Measurements from ENCODE around the gene CAPN3.
A peak's percentile ranks its signal among the peaks of the same experiment; 100 is the strongest.

Gene CAPN3

GRCh38 chr15:42356851-42357250 is 2.5 kb upstream of the CAPN3 start:
- DNase-seq (ENCODE audit: low spot score): no peak

GRCh38 chr15:42358141-42358540 is 1.2 kb upstream of the CAPN3 start:
- DNase-seq (ENCODE audit: low spot score): no peak

GRCh38 chr15:42359985-42360384 is 684 bp downstream of the CAPN3 start:
- no peak for DNase-seq (ENCODE audit: low spot score)

GRCh38 chr15:42360535-42361112 is 1.3 kb downstream of the CAPN3 start:
- no peak for DNase-seq (ENCODE audit: low spot score)

GRCh38 chr15:42363487-42363886 is 4.2 kb downstream of the CAPN3 start:
- DNase-seq (ENCODE audit: low spot score): no peak

- no peak for DNase-seq (ENCODE audit: low spot score)
These were observed 4.6 kb downstream of the CAPN3 start for GRCh38 chr15:42363942-42364341.

GRCh38 chr15:42364529-42364928 is 5.2 kb downstream of the CAPN3 start:
- no peak for DNase-seq (ENCODE audit: low spot score)

GRCh38 chr15:42365921-42366550 is 6.7 kb downstream of the CAPN3 start:
- no peak for DNase-seq (ENCODE audit: low spot score)

- no peak for DNase-seq (ENCODE audit: low spot score)
These were observed 7.7 kb downstream of the CAPN3 start for GRCh38 chr15:42367041-42367440.

GRCh38 chr15:42368096-42368495 is 8.8 kb downstream of the CAPN3 start:
- DNase-seq (ENCODE audit: low spot score): no peak

GRCh38 chr15:42371096-42371495 is 11.8 kb downstream of the CAPN3 start:
- DNase-seq (ENCODE audit: low spot score): no peak

- DNase-seq (ENCODE audit: low spot score): no peak
These were observed 14.0 kb downstream of the CAPN3 start for GRCh38 chr15:42373274-42373673.

GRCh38 chr15:42373936-42374335 is 14.6 kb downstream of the CAPN3 start:
- DNase-seq (ENCODE audit: low spot score): no peak

- no peak for DNase-seq (ENCODE audit: low spot score)
These were observed 15.5 kb downstream of the CAPN3 start for GRCh38 chr15:42374810-42375209.

- DNase-seq (ENCODE audit: low spot score): no peak
These were observed 16.0 kb downstream of the CAPN3 start for GRCh38 chr15:42375252-42375651.

GRCh38 chr15:42375941-42376340 is 16.6 kb downstream of the CAPN3 start:
- no peak for DNase-seq (ENCODE audit: low spot score)

GRCh38 chr15:42378011-42378410 is 18.7 kb downstream of the CAPN3 start:
- no peak for DNase-seq (ENCODE audit: low spot score)

- DNase-seq (ENCODE audit: low spot score): no peak
These were observed 25.3 kb downstream of the CAPN3 start for GRCh38 chr15:42384597-42384996.

GRCh38 chr15:42385206-42385979 is 26.1 kb downstream of the CAPN3 start:
- DNase-seq (ENCODE audit: low spot score): peak; percentile 65

- DNase-seq (ENCODE audit: low spot score): no peak
These were observed 26.8 kb downstream of the CAPN3 start for GRCh38 chr15:42385980-42386700.

GRCh38 chr15:42387603-42388002 is 28.3 kb downstream of the CAPN3 start:
- DNase-seq (ENCODE audit: low spot score): no peak

- peak; percentile 46 for DNase-seq (ENCODE audit: low spot score)
These were observed 33.2 kb downstream of the CAPN3 start for GRCh38 chr15:42392309-42393024.

Data from ecto neural progenitor cell (in vitro differentiated cells).